Astrocyte (in vitro differentiated cells and primary cell): ENCODE measurements around the gene ELOVL1.

Experiments
- EZH2 ChIP-seq: IDR thresholded peaks from 2 replicates; pipeline ENCODE4 v1.6.1; 2012; ENCODE audit warnings: mild to moderate bottlenecking, low read length, inconsistent platforms; ENCODE audit not compliant: insufficient read depth
- TF ChIP-seq, protein P1 (sequence below): IDR thresholded peaks from 2 replicates; pipeline ENCODE4 v1.5.1; 2011; ENCODE audit warnings: low read depth, mild to moderate bottlenecking, inconsistent platforms, low read length, moderate library complexity; ENCODE audit not compliant: insufficient read depth

DNA sequence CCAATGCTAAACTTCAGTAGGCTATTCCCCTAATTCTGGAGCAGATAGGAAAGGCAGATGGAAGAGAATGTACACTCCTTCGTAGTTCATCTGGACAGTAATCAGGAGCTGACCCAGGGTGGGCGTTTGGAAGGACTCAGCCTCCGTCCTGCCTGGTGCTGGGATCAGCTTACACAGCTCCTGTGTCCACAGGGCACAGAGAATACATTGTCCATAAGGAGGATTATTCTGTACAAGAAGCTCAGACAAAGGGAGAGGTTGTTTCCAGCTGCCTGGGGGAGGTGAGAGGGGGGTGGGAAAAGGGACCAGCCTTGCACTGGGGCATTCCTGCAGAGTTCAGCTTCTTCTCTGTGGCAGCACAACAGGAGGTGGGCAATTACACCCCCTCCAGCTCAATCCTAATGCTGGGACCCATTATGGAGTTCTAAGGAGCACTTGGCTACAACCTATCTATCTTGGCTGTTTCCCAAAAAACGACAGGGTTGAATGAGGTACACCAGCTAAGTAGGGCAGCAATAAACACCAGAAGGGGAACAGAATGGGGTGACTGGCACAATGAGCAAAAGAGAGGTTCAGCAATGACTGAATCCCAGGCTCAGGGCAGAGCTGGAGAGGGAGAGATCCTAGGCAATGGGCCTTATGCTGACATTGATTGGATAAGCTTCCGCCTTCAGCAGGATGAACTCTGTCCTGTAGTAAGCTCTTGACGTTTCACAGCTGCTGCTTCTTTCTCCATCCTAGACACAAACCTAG, 14.4 kb upstream of the ELOVL1 start:
- TF ChIP-seq, protein P1, sequence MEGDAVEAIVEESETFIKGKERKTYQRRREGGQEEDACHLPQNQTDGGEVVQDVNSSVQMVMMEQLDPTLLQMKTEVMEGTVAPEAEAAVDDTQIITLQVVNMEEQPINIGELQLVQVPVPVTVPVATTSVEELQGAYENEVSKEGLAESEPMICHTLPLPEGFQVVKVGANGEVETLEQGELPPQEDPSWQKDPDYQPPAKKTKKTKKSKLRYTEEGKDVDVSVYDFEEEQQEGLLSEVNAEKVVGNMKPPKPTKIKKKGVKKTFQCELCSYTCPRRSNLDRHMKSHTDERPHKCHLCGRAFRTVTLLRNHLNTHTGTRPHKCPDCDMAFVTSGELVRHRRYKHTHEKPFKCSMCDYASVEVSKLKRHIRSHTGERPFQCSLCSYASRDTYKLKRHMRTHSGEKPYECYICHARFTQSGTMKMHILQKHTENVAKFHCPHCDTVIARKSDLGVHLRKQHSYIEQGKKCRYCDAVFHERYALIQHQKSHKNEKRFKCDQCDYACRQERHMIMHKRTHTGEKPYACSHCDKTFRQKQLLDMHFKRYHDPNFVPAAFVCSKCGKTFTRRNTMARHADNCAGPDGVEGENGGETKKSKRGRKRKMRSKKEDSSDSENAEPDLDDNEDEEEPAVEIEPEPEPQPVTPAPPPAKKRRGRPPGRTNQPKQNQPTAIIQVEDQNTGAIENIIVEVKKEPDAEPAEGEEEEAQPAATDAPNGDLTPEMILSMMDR: no peak
- no peak for TF ChIP-seq EZH2
